Natural killer cell treated with Interleukin-12 subunit alpha and Interleukin-12 subunit beta and Interleukin-15 and Interleukin-18, amount 100 ng/mL, for 72 hours (primary cell): ENCODE measurements around the gene CTIF. TPM values are rescaled to one million over a fixed set of nuclear protein-coding genes. Genes with fewer than 3 reads are reported as not detected.

Experiments used
- ATAC-seq, 2 donors: fragments of 150-1000 bp; cut with Tn5 transposase in 1 of 2; sonication (Bioruptor Pico), chemical (Tn5 transposase) in 1 of 2; 2 replicates each; pipeline ENCODE4 v1.10.0; 2021
- DNase-seq: peaks from one replicate; pipeline ENCODE4 v3.0.0; 2022; ENCODE audit warnings: low spot score
- H3K27ac Mint-ChIP-seq, 2 donors: 1 replicate in 1 of 2; 2 replicates in 1 of 2; pipeline ENCODE4 v1.8.0; 2022; ENCODE audit warnings: mixed read lengths in 2 of 2, mild to moderate bottlenecking in 1 of 2, moderate library complexity in 1 of 2
- H3K27me3 Mint-ChIP-seq, 2 donors: 1 replicate in 1 of 2; 2 replicates in 1 of 2; pipeline ENCODE4 v1.8.0; 2022; ENCODE audit warnings: mixed read lengths in 2 of 2
- H3K36me3 Mint-ChIP-seq: one replicate; pipeline ENCODE4 v1.8.0; 2022; ENCODE audit warnings: mixed read lengths
- H3K4me1 Mint-ChIP-seq, 2 donors: 1 replicate in 1 of 2; 2 replicates in 1 of 2; pipeline ENCODE4 v1.8.0; 2022; ENCODE audit warnings: low read depth in 2 of 2, mixed read lengths in 2 of 2, mild to moderate bottlenecking in 1 of 2
- H3K4me3 Mint-ChIP-seq: one replicate; pipeline ENCODE4 v1.8.0; 2022; ENCODE audit warnings: mixed read lengths
- H3K9me3 Mint-ChIP-seq: 2 replicates; pipeline ENCODE4 v1.8.0; 2022; ENCODE audit warnings: mixed read lengths
- total RNA-seq, 2 donors: library from RNA; stranded (reverse); gene quantifications; one replicate each; pipeline ENCODE4 v1.2.3, GENCODE V29; 2022

CTIF gene
- total RNA-seq, 2 donors from 2014 or later = 8.4 to 13.0 TPM

DNA sequence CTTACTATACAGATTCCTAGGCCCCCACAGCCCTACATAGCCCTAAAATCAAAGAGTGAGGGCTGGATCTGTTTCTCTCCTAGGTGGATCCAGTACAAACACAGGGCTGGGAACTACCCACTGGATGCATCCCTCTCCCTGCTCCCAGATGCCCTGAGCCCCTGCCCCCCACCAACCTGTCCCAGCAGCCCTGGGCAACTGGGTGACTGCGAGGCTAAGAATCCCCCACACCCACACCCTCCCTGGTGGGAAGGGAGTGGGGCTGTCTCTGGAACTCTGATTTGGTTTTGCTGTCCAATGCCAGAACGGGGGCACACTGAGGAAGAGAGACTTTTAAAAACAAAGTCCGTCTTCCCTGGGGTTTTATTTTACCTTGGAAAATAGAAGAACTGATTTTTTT, 298.8 kb downstream of the CTIF start:
- ATAC-seq (no peak), DNase-seq (peak; percentile 40)
- Mint-ChIP-seq H3K36me3 (no peaks in the 10 kb centered on the region), H3K4me3 (peak overlapping the region; percentile 83), H3K27ac (peak overlapping the region; percentile 99 to 100), H3K9me3 (no peaks in the 10 kb centered on the region), H3K4me1 (peaks cover 85 to 86% of the 10 kb centered on the region in 2 donors), H3K27me3 (no peaks in the 10 kb centered on the region)

DNA sequence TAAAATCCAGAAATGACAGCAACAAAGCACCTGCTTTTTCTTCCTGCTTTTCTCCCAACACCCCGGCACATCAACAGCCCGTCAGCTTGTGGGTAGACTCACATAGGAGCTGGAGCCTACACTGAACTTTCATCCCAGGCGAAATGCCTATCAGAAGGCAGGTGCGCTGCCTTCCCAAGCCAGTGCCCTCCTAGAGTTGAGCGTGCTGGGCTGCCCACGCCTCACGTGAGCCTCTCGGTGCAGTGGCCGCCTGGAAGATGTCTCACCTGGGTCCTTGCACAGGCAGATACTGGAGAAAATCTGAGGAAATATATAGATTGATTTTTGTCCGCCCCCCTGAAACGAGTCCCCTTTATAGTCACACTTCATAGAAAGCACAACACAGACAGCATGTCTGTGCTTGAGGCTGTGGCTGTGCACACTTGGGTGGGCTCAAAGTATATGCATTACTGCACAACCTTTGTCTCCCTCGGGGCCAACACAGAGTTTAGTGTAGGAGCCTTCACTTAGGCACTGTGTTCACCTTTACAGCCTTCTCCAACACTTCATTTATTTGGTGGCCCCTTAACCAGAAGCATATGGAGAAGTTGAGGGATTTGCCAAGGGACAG, 299.4 kb downstream of the CTIF start:
- no peak for ATAC-seq
- Mint-ChIP-seq H3K27ac (peak overlapping the region; percentile 99 to 100), H3K4me3 (peak overlapping the region; percentile 83), H3K36me3 (no peaks in the 10 kb centered on the region), H3K27me3 (no peaks in the 10 kb centered on the region), H3K9me3 (no peaks in the 10 kb centered on the region), H3K4me1 (peaks cover 80 to 82% of the 10 kb centered on the region in 2 donors)
- DNase-seq = no peak

DNA sequence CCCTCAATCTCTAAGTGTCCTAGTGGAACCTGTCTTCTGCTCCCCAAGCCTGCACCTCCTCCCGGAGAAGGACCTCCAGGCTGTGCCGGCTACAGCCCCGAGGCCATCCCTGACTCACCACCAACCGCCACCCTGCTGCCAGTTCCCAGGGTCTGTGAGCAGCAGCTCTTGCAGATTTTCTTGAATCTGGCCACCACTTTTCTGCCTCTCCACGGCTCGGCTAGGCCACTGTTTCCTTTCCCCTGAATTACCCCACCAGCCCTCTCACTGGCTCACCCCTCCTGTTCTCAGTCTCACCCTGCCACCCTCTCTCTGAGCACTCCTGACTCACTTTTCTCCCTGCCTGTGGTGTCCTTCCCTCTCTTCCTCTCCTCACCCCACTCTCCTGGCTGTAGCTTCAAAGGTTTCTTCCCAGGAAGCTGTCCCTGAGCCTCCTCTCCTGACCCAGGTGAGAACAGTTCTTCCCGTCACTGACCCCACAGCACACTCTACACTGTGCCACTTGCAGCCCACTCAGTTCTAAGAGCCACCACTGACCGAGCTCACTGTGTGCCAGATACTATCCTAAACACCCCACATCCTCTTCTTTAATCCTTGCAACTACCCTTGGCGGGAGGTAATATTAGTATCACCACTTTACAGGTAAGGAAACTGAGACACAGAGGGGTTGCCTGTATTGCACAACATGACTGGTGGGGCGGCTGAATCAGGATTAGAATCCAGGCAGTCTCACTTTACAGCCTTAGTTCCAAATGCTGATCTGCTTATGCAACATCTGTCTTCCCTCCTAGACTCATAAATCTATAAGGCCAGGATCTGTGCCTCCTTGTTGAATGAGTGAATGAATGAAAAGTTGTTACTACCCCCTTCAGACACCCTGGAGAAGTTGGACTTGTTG, 300.3 kb downstream of the CTIF start:
- peak; percentile 58 to 69 for ATAC-seq
- no peaks in the 10 kb centered on the region for H3K36me3 Mint-ChIP-seq
- H3K9me3 Mint-ChIP-seq = no peaks in the 10 kb centered on the region
- H3K4me1 Mint-ChIP-seq = peaks cover 79 to 84% of the 10 kb centered on the region in 2 donors
- peak overlapping the region; percentile 83 for H3K4me3 Mint-ChIP-seq
- DNase-seq = peak; percentile 86
- H3K27me3 Mint-ChIP-seq = no peaks in the 10 kb centered on the region
- peak overlapping the region; percentile 99 to 100 for H3K27ac Mint-ChIP-seq

DNA sequence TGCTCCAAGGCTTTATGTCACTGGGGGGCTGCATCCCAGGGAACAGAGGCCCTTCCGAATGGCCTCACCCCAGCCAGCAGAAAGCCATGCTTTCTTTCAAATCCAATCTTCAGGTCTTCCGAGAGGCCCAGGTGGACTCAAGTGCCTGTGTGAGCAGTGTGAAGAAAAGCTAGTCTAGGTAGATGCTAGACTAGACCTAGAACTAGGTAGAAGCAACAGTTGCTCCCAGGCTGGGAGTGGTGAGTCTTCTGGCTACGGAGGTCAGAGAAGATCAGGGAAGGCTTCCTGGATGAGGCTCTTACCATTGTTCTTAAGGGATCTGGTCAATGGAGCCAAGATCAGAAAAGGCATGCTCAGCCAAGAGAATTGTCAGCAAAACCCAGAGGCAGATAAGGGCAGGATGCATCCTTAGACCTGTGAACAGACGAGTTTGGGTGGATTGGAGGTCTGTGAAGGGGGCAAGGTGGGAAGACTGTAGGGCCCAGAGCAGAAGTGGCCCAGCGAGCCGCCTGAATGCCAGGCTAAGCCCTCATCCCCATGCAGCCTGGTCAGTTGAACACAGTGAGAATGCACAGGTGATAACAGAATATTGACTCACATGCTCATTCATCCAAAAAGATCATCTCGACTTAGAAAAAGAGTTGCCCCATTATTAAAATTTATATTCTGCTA, 301.1 kb downstream of the CTIF start:
- H3K36me3 Mint-ChIP-seq = no peaks in the 10 kb centered on the region
- peak overlapping the region; percentile 99 to 100 for H3K27ac Mint-ChIP-seq
- DNase-seq (no peak), ATAC-seq (no peak)
- no peaks in the 10 kb centered on the region for H3K27me3 Mint-ChIP-seq
- H3K4me1 Mint-ChIP-seq = peaks cover 78 to 82% of the 10 kb centered on the region in 2 donors
- H3K4me3 Mint-ChIP-seq = peak overlapping the region; percentile 83
- H3K9me3 Mint-ChIP-seq = no peaks in the 10 kb centered on the region

DNA sequence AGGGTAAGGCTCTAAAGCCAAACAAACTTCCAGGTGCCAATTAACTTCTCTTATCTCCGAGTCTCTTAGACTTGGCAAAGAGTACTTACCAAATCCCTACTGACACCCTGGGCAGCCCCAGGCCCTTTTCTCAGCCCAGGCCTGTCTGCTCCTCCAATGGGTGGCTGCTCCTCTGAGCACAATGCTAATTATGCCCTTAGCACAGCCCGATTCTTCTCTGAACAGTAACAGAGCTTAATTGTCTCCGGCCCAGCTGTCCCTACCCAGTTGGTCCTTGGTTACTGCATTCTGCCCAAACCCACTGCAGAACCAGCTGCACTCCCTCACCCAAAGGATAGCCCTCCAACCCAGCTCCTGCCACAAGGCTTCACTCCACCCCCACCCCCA, 301.7 kb downstream of the CTIF start:
- H3K27me3 Mint-ChIP-seq = no peaks in the 10 kb centered on the region
- peaks cover 77 to 82% of the 10 kb centered on the region in 2 donors for H3K4me1 Mint-ChIP-seq
- H3K27ac Mint-ChIP-seq = peak overlapping the region; percentile 99 to 100
- ATAC-seq = no peak
- peaks cover 2% of the 10 kb centered on the region for H3K36me3 Mint-ChIP-seq
- no peak for DNase-seq
- H3K4me3 Mint-ChIP-seq = no peak overlapping the region
- H3K9me3 Mint-ChIP-seq = peaks cover 3% of the 10 kb centered on the region

DNA sequence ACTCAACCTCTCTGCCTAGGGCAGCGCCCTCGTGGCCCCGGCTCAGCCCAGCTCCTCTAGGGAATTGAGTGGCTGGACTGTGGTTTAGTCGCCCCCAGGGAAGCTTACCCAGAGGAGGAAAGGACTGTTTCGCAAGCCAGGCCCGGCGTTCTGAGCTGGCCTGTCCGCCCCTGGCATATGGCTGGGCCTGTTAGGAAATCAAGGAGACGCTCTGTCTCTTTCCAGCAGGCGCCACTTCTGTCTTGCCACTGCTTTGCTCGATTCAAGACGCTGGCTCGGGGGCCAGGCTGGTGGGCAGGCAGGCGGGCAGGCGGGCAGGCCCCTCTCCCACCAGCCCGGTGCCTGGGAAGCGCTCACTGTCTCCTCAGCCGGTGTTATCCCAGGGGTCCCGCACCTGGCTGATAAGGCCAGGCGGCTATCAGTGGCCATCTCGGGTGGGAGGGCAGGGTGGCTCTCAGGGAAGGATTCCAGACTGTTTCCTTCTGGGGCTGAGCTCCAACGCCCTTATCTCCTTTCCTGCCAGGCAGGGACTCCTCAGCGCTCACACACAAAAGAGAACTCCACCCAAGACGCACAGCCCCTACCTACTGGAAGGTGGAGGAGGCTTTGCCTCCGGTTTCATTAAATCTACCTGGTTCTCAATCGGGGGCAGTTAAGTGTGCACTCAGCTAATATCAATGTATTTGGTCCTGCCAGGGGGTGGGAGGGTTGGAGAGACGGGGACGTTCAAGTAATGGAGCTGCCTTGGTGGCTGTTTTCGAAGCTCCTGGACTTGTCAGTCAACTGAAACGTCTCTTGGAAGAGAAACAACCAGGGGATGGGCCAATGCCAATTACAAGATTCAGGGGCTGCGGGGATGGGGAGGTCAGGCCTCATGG, 302.8 kb downstream of the CTIF start:
- H3K27me3 Mint-ChIP-seq = no peaks in the 10 kb centered on the region
- no peak for DNase-seq
- peaks cover 8% of the 10 kb centered on the region for H3K36me3 Mint-ChIP-seq
- H3K27ac Mint-ChIP-seq = peak overlapping the region; percentile 99 to 100
- H3K4me3 Mint-ChIP-seq = peak overlapping the region; percentile 77
- peaks cover 13% of the 10 kb centered on the region for H3K9me3 Mint-ChIP-seq
- ATAC-seq = no peak
- H3K4me1 Mint-ChIP-seq = peaks cover 78 to 82% of the 10 kb centered on the region in 2 donors

DNA sequence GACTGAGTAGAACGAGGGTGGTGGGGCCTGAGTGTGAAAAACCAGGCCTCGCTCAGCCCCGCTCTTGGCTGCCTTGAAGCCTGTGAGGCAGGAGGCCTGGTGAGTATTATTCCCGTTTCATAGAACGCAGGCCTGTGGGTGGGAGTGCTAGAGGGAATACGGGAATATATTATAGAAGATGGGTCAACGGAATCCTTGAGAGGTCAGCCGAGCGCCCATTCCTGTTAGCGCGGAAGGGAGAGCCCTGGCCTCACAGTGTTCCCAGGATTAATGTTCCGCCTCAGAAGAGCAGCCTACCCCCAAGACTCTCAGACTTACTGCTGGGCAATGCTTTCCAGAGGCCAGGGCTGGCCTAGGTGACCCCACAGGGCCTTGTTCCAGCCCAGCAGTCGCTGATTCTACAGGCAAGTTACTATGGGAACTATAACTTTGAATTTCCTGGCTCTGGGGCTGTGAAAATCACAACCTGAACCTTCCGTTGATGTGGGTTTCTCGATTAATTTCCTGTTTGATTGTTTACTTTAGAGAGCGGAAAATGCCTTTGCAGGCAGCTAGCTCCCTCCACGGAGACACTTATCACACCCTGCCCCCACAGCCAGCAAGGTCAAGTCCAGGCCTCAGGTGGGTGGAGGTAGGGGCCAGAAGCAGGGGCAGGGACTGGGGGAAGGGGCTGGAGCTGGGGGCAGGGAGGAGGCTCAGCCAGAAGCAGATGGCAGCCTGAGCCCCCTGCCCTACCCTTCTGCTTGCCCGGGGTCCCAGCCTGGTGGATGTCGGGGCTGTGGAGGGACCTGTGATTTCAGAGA, 303.6 kb downstream of the CTIF start:
- Mint-ChIP-seq H3K27me3 (no peaks in the 10 kb centered on the region), H3K4me3 (peak overlapping the region; percentile 77), H3K4me1 (peaks cover 74 to 76% of the 10 kb centered on the region in 2 donors), H3K27ac (peak overlapping the region; percentile 99 to 100), H3K9me3 (peaks cover 15% of the 10 kb centered on the region), H3K36me3 (peaks cover 10% of the 10 kb centered on the region)
- ATAC-seq = peak; percentile 55 to 69
- DNase-seq = peak; percentile 68

DNA sequence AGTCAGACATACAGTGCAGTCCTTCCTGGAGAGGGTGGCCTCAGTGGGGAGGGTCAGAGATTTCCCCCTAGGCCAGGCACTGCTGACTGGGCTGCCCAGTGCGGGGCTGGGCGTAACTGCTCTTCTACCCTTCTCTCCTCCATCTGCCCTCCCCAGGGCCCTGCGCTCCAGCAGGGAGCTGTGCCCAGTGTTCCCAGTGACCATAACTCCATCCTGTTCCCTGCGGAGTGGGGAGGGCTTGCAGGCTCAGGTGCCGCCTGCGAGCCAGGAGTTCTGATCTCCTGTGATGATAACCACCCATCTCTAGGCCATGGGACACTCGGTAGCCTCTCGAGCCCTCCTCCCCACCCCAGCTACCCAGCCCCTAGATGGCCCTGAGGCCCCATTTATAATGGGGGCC, 304.3 kb downstream of the CTIF start:
- Mint-ChIP-seq H3K27me3 (no peaks in the 10 kb centered on the region), H3K4me1 (peaks cover 70 to 74% of the 10 kb centered on the region in 2 donors), H3K27ac (peak overlapping the region; percentile 62 to 99), H3K36me3 (peaks cover 10% of the 10 kb centered on the region), H3K9me3 (peaks cover 15% of the 10 kb centered on the region), H3K4me3 (no peak overlapping the region)
- ATAC-seq (peak in 1 of 2 donors; percentile 13), DNase-seq (no peak)

DNA sequence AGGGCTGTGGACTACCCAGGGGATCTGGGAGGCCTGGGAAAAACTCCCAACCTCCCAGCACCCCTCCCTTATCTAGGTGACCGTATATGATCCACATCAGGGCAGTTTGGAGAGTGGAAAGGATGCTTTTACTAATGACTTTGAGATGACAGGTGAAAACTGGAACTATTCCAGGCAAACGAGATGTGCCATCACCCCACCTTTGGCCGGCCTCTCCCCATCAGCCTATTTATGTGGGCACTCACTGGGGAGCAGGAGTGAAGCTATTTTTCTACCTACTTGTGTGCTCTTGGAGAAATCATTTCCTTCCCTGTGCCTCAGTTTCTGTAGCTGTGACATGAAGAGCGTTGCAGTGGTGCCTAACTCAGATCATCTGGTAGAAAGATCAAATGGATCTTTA, 304.8 kb downstream of the CTIF start:
- Mint-ChIP-seq H3K27ac (peak overlapping the region; percentile 62 to 99), H3K27me3 (no peaks in the 10 kb centered on the region), H3K9me3 (peaks cover 15% of the 10 kb centered on the region), H3K36me3 (peaks cover 10% of the 10 kb centered on the region), H3K4me3 (no peak overlapping the region), H3K4me1 (peaks cover 67 to 71% of the 10 kb centered on the region in 2 donors)
- no peak for DNase-seq
- no peak for ATAC-seq

DNA sequence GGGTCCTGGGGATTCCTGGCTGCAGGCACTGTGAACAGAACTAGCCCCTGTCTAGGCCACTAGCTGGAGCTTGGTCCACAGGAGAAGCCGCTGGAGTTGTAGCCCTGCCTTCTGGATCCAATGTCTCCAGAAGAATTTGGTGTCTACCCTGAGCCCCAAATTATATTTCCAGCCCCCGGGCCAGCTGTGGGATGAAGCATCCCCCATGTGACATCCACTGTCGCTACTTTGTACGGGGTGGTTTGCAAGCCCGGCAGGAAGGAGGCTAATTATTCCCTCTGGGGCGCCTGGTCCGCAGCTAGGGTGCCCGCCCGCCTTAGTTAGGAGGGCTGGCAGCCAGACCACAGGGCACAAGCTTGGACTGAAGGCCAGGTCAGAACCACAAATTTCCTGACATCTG, 305.4 kb downstream of the CTIF start:
- no peak overlapping the region for H3K4me3 Mint-ChIP-seq
- peak overlapping the region; percentile 20 to 25 for H3K27ac Mint-ChIP-seq
- H3K27me3 Mint-ChIP-seq = no peaks in the 10 kb centered on the region
- peaks cover 60 to 64% of the 10 kb centered on the region in 2 donors for H3K4me1 Mint-ChIP-seq
- peaks cover 15% of the 10 kb centered on the region for H3K9me3 Mint-ChIP-seq
- ATAC-seq (no peak), DNase-seq (no peak)
- H3K36me3 Mint-ChIP-seq = peaks cover 10% of the 10 kb centered on the region

DNA sequence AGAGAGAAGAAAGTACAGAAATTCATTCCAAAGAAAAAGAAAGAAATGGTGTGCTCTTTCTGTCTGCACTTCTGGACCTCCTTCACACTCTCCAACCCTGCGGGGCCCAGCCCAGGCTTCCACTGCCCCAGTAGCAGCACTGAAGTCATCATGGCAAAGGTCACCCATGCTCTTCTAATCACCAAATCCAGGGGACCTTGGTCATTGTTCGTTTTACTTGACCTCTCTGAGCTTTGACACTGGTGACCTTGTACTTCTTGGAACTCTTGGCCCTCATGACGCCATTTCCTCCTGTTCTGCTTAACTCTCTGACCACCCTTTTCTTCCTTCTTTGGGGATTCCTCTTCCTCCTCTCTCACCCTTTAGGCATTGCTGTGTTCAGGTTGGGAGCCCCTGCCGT, 306.3 kb downstream of the CTIF start:
- Mint-ChIP-seq H3K9me3 (peaks cover 15% of the 10 kb centered on the region), H3K27me3 (no peaks in the 10 kb centered on the region), H3K4me1 (peaks cover 54 to 60% of the 10 kb centered on the region in 2 donors), H3K36me3 (peaks cover 10% of the 10 kb centered on the region), H3K27ac (peak overlapping the region; percentile 20 to 25), H3K4me3 (peak overlapping the region; percentile 8)
- ATAC-seq (no peak), DNase-seq (no peak)

DNA sequence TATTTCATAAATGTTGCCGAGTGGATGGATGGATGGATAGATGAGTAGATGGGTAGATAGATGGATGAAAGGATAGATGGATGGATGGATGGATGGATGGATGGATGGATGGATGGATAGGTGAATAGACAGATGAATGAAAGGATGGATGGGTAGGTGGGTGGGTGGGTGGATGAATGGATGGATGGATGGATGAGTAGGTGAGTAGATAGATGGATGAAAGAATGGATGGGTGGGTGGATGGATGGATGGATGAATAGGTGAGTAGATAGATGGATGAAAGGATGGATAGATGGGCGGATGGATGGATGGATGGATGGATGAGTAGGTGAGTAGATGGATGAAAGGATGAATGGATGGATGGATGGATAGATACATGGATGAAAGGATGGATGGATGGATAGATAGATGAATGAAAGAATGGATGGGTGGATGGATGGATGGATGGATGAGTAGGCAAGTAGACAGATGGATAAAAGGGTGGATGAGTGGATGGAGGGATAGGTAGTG, 307.6 kb downstream of the CTIF start:
- Mint-ChIP-seq H3K27me3 (no peaks in the 10 kb centered on the region), H3K4me1 (peaks cover 53 to 60% of the 10 kb centered on the region in 2 donors), H3K36me3 (peaks cover 10% of the 10 kb centered on the region), H3K4me3 (no peak overlapping the region), H3K27ac (no peak overlapping the region), H3K9me3 (peaks cover 15% of the 10 kb centered on the region)
- DNase-seq (no peak), ATAC-seq (no peak)
